Hypothalamus (tissue), 51 donors: ENCODE data around the gene CES1.
"Not testable (repeated sequence)": the region's sequence is repeated elsewhere in the genome, so short reads cannot be mapped to it uniquely, and the experiment has no call there.

Experiments used
- DNase-seq, 51 donors: peaks; one replicate each; lab custom pipeline; 2025; lab: John Stamatoyannopoulos, UW

CES1 gene

DNA sequence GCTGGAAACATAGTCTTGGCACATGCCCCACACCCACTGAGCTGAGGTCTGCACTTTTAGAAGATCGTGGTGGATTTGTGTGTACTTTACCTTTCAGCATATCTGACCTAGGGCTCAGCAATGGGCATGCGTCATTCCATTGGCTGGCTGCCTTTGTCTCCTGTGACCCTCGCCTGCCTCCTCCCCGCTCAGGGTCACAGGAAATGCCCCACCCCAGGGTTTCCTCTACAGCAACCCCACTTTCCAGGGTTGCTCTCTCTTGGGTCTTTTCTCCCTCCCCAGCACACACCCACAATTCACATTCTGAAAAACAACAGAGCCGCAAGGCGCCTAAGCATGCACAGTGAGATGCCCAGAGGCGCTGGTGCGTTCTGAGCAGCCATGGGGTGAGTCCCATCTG lies 29.2 kb downstream of the CES1 start:
- not testable (repeated sequence) for DNase-seq

DNA sequence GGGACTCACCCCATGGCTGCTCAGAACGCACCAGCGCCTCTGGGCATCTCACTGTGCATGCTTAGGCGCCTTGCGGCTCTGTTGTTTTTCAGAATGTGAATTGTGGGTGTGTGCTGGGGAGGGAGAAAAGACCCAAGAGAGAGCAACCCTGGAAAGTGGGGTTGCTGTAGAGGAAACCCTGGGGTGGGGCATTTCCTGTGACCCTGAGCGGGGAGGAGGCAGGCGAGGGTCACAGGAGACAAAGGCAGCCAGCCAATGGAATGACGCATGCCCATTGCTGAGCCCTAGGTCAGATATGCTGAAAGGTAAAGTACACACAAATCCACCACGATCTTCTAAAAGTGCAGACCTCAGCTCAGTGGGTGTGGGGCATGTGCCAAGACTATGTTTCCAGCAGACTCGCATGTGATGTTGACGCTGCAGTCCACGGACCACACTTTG lies 39.9 kb downstream of the CES1 start:
- not testable (repeated sequence) for DNase-seq

DNA sequence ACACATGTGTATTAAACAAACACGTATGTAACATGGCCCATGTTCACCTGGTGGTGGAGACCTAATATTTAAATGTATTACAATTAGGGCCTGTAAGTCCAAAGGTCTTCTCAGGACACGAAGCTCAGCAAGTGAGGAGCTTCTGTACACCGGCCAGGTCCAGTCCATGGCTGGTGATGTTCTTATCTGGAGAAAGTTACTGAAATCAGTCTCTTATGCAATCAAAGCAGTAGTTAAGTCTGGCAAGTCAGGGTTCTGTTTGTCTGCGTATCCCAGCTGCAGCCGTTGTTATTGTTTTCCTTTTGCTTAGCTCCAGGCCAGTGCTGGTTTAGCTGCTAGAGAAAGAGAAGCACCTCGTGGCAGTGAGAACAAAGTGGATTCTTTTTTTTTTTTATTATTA lies 41.4 kb downstream of the CES1 start:
- DNase-seq = not testable (repeated sequence)

DNA sequence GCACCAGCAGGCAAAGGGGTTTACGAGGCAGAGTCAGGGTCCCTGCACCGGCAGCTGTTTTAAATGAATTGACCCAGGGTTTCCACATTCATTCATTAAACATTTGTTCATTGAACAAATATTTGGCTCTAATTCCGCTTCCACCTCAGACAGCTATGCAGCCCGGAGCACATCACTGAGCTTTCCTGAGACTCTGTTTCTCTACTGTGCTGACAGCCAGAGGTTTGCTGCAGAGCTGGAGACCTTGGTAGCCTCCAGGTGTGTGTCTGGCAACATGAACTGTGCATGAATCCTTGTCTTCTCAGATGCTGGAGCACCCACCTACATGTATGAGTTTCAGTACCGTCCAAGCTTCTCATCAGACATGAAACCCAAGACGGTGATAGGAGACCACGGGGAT lies 42.7 kb downstream of the CES1 start:
- not testable (repeated sequence) for DNase-seq

DNA sequence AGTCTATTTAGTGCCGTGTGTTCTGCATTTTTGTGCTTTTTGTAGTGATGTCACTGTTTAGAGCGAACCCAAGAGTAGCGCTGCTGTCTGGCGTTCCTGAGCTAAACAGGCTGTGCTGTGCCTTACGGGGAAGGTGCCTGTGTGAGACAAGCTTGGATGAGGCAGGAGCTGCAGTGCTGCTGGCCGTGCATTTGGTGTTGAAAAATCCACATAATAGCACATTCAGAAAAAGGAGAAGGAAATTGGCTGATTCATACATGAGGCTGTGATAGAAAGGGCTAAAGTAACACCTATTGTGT lies 50.2 kb downstream of the CES1 start:
- not testable (repeated sequence) for DNase-seq

DNA sequence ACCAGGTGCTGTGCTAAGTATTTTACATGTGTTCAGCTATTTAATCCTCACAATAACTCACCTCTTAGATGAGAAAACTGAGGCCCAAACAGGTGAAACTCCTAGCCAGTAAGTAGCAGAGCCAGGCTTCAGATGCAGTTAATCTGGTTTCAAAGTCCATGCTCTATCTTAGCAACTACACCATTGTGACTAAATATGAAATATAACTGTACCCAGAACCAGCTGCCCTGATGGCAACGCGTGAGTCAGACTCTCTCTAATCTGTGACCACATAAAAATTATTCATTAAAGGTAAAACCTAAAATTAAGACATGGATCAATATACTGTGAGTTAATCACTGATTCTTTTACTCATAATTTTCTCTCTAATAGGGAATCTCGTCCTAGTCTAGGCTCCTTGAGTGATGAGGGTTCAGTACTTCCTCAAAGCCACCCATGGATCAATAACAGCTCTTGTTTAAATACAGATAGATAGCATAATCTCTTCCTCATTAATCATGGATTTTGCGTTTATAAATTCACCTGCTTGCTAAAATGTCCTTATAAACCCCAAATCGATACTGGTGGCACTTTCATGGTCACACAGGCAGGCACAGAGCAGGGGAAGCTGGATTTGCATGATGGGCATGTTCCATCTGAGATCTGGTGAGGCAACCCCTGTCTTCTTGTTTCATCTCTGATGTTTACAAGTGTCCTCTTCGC lies 50.7 kb downstream of the CES1 start:
- DNase-seq = not testable (repeated sequence)

DNA sequence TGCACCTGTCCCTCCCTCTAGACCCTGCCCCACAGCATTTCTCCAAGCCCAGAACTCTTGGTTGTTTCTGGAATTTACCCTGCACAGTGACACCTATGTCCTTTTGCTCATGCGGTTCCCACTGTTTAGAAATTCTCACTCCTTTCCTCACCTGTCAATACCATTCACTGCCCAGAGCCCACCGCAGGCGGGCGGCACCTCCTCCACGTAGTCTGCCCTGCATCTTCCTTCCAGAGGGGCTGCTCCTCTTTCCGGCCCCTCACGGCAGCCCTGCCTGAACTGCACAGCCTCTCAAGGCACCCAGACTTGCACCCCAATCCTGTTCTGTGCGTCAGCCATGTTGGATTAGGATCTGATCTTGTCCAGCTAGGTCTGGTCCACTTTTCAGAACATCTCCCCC lies 51.4 kb downstream of the CES1 start:
- not testable (repeated sequence) for DNase-seq

DNA sequence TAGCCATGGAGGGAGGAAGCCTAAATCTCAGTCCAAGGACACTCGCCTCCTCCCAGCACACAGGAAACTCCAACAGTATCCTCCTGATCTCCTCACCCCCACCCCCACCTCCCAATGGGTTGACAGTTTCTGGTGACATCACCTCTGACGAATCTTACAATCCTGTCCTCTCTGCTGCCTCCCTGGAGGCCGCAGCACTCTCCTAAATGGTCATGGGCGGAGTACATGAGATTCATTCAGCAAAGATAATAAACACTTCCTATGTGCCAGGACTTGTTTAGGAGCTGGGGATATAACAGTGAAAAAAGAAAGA lies 52.8 kb downstream of the CES1 start:
- DNase-seq = not testable (repeated sequence)

DNA sequence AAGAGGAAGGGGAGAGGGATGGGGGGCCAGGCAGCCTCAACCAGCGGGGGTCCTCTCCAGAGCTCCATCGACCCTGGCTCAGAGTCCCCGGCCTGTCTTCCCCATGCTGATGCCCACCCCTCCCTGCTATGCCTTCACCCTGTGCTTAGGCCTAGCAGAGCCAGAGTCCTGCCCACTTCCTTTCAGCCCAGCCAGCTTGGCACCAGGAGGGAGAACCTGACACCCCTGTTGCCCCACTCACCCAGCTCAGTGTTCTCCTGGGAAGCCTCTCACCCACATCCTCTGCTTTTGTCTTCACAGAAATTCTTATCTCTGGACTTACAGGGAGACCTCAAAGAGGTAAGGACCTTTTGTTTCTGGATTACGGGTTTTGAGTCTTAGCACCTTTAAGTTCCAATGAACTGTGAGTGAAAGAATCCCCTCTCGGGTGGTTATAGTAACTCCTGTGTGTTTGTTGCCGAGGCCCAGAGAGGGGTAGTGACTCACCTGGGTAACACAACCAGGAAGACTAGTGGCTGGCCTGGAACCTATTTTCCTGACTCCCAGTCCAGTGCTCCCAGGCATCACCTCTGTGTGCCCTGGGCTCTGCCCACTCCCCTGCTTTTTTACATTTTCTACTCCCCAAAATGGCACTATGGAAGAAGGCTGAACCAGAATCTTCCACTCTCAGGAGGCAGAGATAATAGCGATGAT lies 53.3 kb downstream of the CES1 start:
- no peak for DNase-seq

DNA sequence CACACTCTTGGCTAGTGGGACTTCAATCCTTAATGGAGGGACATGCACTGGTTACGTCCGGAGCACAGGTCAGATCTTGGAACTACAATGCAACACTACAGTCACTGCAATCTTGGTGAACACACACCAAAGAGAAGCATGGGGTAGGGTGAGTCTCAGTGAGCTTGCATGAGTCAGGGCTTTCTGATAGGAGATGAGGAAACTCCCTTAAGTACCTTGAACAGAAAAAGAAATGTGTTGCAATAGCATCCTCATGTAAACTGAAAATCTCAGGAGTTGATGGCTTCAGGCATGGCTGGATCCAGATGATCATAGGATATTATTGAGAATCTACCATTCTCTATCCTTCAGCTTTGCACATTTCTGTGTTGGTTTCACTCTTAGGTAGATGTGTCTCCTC lies 54.1 kb downstream of the CES1 start:
- DNase-seq = no peak

DNA sequence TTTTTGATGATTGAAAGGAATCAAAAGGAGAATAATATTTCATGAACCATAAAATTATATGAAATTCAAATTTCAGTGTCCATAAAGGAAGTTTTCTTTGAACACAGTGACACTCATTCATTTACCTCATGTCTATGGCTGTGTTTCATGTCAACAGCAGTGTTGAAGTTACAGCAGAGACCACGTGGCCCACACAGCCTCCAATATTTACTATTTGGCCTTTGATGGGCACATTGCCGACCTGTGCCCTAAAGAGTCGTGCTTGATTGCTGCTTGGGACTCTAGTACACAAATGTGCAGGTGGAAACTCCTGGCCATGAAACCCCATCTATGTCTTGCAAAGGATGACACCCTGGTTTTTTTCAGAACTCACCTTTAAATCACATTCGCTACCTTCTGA lies 57.0 kb downstream of the CES1 start:
- DNase-seq = no peak

DNA sequence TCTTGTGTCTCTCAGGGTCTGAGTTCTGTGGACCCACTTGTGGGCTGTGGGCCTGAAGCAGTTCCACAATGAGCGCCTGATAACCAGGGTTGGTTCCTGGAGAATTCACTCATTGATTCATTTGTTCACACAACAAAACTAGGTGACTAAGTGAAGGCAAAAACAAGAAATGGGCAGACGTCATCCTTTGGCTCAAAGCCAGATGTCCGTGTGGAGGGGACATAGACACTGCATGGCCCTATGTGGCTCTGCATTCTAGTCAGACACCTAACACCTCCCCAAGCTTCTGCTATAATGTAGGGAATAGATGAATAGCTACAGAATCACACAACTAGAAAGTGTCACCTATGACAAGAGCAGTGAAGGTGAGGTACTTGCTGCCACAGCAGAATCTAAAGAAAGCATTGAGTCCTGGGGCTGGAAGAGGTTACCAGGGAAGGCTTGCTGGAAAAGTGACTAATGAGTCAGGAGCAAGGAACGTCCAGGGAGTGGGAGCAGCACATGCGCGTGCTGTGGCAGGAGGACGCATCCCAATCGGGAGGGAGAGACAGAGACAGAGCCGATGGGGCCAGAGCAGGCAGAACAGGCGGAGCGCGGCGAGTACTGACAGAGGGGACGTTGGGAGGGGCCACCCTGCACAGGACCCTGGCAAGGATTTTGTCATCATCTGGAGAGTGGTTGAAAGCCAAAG lies 58.9 kb downstream of the CES1 start:
- DNase-seq = no peak

DNA sequence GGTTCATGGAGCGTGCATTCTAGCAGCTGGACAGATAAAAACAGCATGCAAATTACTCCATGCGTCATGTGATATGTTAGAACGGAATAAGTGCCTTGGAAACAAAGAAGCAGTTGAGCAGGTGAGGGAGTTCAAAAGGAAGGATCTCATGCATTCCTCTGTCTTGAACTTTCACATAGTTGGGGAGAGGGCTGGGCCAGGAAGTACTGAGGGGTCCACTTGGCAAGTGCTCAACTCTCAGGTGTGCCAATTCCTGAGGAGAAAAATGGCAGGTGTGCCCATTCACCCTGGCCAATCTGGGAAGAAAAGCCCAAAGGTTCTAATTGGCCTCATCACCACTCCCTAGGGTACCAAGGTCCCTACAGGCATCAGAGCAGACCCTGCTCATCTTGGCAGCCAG lies 67.7 kb downstream of the CES1 start:
- no peak for DNase-seq

DNA sequence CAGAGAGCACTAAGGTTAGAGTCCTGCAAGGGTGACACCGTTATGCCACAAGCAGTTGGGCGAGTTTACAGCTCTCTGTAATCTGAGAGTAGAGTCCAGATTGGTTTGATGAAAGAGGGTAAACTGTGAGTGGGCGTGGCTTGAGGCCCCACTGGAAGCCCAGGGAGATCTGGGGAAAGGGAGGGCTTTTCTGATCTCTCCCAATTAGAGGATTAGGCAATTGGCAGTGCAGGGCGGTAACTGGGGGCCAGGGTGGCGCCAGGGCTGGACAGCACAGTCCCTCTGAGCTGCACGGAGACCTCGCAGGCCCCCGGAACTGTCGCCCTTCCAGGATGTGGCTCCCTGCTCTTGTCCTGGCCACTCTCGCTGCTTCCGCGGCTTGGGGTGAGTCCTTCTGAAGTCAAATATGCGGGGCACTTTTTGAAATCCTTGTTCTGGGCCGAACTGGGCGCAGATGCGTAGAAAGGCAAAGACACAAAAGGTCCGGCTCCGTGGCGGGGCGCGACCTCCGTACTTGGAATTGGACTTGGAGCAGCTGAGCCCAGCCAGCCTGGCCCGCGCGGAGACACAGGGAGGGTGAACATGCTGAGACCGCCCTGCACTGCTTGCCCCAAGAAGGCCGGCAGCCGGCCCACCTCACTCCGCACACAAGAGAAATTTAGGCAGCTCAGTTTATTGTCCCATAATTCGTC lies 72.4 kb downstream of the CES1 start:
- DNase-seq = peak in 1 of 51 donors; percentile 1

DNA sequence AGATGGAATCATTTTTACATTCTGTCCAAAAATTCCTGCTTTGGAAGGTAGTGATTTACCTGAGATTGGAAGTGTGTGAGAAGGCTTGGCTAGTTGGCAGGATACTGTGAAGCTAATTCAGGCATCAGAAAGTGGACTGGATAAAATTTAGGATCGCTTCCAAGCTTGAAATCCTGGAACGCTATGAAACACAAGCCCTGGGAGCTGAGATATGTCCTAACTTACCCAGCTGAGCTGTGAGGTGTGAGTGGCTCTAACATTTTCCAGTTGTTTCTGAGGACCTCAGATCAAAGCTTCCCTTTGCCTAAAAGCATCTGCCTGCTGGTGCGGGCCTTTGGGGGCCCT lies 73.0 kb downstream of the CES1 start:
- DNase-seq = not testable (repeated sequence)

DNA sequence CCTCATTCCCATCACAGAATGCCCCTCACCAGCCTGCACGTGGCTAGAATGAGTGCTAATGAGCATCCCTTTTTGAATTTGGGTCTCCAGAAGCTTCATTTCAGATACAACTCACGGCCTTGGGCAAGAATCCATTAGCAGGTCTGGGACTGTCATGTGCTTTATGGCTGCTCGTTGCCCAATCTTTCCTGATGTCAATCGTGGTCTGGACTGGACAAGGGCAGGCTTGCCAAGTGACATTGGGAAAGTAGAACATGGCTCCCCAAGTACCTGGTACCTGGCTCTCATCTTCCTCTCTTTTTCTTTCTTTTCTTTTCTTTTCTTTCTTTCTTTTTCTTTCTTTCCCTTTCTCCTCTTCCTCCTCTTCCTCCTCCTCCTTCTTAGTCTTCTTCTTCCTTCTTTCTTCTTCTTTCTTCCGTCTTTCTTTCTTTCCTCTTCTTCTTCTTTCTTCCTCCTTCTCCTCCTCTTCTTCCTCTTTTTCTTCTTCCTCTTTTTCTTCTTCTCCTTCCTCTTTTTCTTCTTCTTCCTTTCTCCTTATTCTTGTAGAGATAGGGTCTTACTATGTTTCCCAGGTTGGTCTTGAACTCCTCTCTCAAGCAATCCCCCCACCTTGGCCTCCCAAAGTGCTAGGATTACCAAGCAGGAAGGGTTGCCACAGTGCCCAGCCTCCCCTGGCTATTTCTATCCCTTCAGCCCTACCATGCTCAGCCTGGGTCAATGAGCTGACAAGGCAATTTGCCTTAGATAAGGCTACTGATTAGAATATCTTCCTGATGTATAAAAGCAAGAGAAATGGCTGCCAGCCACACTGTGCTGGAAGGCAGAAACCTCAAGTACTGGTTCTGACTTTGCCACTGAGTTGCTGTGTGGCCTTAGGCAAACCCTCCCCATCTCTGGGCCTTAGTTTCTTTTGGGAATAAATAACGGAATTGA lies 75.0 kb downstream of the CES1 start:
- not testable (repeated sequence) for DNase-seq

DNA sequence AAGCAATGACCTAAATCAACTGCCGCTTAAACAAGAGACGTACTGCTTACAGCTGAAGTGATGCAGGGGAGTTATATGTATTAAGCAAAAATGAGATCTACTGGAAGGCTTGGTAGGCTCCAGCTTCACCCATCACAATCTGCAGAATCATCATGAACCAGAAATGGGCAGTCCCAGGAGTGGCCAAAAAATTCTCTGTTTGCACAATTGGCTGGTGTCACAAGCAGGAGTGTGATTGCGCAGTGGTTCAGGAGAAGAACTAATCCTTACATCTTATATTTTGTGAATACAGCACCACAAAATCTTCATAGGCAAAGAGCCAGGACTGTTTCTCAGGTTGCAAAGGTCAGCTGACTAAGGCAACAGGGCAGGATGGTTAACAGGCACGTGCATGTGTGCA lies 75.9 kb downstream of the CES1 start:
- no peak for DNase-seq

DNA sequence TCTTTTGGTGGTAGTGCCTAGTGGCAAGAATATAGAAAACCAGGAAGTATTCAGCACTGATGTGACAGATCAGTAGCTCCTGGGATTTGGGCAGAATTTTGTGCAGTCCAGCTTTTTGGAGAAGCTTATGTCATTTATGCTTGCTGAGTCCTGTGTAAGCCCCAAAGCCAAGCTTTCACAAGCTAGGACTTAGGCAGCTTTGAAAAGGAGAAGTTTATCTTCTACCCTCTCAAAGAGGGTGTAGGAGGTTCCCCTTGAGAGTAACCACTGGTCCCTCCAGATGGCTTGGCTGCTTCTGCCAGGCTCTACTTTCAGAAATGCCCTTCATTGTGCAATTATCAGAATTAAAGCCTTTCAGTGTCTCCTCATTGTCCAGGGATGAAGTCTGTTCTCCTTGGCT lies 78.8 kb downstream of the CES1 start:
- no peak for DNase-seq

DNA sequence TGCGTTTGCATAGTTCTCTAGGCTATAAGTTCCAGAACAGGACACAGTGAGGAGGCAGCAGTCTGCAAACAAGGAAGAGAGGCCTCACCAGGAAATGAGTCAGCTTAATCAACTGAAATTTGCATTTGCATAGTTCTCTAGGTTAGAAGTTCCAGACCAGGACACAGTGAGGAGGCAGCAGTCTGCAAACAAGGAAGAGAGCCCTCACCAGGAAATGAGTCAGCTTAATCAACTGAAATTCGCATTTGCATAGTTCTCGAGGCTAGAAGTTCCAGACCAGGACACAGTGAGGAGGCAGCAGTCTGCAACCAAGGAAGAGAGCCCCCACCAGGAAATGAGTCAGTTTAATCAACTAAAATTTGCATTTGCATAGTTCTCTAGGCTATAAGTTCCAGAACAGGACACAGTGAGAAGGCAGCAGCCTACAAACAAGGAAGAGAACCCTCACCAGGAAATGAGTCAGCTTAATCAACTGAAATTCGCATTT lies 79.7 kb downstream of the CES1 start:
- DNase-seq = not testable (repeated sequence)
